ENCODE data around the gene AMACR.

AMACR gene

DNA sequence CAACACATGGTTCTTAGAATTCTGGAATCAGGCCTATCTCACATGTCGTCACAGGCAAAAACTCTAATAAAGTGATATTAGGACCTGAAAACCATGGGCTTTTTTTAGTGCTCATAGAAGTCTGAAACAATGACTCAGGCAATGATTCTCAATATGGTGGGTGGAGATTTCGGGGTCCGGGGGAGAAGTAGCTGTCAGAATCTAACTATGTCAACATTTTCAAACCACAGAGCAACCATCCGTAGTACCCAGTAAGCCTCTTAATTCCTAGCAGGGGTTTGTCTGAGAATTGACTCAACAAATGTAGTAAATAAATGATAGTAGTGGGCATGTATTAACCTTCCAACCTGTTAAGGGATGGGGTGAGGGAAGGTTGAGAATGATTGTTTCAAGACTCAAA lies 2.6 kb downstream of the AMACR start:
- no peak for DNase-seq

DNA sequence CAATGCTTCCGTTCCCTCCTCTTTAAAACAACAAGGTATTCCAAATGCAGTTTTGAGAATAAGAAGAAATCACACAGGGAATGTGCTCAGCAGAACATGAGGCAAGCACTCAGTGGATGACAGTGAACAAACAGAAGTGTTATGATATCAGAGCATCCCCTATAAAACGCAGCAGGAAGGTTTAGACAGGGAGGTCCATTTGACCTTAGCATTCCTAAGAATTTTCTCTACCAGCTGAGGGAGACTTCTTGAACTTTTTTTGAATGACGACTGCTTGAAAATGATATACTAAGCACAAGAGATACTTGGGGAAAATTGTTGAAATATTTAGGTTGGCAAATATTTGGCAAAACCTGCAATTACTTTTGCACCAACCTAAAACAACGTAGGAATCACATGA lies 3.9 kb downstream of the AMACR start:
- no peak for DNase-seq

DNA sequence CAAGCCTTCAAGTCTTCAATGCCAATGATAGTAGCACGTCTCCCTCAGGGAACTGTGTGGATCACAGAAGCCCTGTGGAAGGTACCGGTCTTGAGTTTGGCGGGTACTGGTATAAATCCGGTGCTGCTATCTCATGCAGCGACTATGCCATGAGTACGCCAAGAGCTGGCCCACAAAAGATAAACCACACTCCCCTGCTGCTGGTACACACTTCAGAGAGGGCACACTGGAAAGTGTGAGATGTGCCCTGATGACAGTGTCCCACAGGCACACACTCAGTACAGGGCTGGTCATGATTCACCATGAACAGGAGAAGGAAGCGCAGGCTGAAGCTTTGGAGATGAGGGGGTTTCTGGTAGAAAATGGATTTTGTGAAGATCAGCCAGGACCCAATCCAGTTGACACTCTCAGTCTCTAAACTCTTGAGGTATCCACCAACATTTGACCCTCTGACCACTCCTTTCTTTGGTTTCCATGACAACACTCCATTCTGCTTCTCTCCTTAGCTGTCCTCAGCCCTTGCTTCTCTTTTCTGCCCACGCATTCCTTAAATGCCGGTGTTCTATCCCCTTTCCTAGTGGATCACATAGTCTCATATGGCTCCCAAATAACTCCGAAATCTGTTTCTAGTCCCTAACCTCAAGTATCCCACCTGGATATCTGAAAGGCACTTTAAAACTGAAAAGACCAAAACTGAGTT lies 5.1 kb downstream of the AMACR start:
- DNase-seq: no peak

DNA sequence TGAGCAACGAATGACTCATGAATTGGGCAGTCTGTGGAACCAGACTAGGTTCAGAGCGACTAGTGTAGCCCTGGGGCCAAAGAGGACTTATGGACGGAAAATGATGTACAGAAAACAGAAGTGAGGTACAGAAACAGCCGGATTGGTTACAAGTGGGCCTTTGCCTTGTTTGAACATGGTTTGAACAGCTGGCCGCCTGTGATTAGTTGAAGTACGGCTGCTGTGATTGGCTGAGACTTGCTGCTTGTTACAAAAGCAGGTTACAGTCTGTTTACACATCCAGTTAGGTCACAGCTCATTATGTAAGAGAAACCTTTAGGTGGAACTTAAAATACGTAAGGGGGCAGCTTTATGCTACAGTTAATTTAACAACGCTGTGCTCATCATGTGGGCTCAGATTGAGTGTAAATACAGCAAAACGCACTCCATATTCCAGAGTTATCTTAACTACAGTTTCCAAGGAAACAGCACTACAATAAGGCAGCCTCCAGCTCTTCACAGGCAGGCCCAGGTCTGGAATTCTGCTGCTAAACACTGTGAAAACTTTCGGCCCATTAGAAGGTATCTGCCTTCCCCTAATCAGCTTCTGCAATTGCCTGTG lies 6.5 kb downstream of the AMACR start:
- no peak for DNase-seq

DNA sequence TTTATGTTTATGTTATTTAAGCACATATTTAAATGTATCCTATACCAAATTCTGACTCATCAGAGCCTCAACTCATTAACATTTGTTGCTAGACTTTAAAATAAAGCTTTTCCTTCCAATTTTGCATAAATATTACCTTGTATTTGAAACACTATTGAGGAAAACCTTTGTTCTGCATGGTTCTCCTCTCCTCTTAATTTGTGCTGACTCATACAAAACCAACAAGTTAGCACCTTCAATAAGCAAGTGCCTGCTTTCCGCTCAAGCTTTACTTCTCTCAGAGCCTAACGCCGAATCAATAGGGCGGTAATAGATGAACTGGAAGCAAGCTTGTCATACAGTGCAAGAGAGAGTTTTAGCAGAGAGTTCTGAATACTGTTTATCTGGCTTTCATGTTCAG lies 7.9 kb downstream of the AMACR start:
- DNase-seq: no peak

DNA sequence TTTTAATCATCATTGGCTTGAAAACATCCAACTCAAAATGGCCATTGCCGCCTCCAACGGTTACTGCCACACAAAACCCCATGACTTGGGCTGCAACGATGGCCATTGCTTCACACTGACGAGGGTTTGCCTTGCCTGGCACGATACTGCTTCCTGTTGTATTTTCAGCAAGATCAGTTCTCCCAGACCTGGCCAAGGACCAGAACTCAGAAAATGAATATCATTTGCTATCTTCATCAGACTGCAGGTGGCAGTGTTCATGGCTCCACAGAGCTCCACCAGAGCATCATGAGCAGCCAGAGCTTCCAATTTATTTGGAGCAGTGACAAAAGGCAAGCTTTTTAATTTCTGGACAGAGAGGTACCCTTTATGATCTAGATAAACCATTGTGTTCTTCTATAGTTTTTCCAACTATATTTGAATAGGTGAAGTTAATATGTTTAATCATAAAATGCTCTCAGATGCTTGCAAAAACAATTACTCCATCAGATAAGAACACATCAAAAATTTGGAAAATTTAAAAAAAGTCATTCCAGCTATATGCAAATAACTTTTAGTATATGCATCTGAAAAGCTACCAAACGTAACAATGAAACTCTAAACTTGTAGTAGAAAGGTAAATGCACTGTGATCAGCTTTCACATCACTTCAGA lies 10.4 kb downstream of the AMACR start:
- DNase-seq: no peak

DNA sequence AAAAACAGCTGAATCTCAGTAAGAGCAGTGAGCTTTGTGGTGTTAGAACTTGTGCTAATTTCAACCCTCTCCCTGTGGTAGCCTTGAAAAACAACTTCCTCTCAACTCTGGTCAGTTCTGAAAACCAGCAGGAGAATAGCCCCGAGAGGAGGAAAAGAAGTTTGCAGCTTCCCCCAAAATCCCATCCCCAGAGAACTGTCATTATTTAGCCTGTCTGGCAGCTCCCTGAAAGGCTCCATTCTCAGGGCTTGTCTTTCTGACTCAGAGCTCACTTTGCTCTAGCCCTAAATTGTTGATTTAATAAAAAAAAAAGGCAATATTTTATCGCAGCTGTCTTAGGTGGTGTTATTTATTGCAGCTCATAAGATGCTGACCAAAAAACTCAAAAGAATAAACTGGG lies 12.0 kb downstream of the AMACR start:
- DNase-seq: no peak

DNA sequence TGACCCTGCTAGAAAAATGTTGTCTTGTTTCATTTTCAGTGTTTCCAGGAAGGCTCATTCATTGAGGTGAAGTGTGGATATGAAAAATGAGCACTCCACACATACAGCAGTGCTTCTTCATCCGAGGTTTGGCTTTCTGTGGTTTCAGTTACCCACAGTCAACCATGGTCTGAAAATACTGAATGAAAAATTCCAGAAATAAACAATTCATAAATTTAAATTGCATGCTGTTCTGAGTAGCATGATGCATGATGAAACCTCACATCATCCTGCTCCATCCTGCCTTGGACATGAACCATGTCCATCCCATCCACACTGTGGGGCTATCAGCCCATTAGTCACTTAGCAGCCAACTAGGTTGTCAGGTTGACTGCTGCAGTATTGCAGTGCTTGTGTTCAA lies 13.0 kb downstream of the AMACR start:
- DNase-seq: no peak

DNA sequence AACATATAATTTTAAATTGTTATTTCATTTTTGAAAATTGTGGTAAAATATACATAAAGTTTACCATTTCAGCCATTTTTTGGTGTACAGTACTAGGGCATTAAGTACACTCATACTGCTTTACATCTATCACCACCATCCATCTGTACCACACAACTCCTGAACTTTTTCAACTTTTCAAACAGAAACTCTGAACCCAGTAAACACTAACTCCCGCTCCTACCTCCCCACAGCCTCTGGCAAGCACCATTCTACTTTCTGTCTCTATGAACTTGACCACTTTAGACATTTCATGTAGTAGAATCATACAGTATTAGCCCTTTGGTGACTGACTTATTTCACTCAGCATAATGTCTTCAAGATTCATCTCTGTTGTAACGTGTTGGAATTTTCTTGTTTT lies 15.0 kb downstream of the AMACR start:
- DNase-seq: no peak

DNA sequence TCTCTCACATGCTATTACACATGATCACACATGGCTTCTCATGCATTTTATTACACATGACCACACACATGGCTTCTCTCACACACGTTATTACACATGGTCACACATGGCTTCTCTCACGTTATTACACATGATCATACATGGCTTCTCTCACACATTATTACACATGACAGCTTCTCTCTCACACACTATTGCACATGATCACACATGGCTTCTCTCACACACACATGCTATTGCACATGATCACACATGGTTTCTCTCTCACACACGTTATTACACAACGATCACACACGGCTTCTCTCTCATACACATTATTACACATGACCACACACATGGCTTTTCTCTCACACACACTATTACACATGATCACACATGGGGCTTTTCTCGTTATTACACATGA lies 22.4 kb downstream of the AMACR start:
- no peak for DNase-seq

DNA sequence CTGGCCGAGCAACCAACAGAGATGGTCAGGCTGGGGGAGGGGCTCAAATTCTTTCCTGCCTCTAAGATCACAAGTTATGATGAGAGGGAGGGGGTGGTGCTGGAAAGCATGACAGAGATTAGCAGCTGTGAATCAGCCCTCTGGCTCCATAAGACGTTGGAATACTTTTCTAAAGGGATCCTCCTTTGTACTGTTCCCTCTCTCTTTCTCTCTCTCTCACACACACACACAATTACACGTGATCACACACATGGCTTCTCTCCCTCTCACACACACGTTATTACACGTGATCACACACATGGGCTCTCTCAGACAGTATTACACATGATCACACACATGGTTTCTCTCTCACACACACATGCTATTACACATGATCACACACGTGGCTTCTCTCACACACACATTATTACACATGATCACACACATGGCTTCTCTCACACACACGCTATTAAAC lies 23.2 kb downstream of the AMACR start, which contains the start of gene SLC45A2:
Gene SLC45A2, minus strand, starts transcription at position 23 of the 454 bp plus-strand sequence. CDS start 110 bp downstream, outside the sequence.
- DNase-seq: no peak

DNA sequence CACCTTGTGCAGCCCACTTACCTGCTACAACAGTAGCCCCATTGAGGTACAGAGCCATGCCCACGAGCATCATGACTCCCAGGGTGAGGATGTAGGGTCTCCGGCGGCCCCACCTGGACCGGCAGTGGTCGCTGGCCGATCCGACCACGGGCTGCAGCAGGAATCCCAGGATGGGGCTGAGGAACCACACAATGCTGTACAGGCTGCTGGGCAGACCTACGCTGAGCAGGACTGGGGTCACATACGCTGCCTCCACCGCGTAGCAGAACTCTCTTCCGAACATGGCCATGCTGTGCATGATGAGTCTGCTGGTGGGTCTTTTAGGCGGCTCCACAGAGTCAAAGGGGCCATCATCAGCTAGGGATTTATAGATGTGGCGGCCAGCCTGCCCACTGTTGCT lies 23.7 kb downstream of the AMACR start:
- DNase-seq: no peak

DNA sequence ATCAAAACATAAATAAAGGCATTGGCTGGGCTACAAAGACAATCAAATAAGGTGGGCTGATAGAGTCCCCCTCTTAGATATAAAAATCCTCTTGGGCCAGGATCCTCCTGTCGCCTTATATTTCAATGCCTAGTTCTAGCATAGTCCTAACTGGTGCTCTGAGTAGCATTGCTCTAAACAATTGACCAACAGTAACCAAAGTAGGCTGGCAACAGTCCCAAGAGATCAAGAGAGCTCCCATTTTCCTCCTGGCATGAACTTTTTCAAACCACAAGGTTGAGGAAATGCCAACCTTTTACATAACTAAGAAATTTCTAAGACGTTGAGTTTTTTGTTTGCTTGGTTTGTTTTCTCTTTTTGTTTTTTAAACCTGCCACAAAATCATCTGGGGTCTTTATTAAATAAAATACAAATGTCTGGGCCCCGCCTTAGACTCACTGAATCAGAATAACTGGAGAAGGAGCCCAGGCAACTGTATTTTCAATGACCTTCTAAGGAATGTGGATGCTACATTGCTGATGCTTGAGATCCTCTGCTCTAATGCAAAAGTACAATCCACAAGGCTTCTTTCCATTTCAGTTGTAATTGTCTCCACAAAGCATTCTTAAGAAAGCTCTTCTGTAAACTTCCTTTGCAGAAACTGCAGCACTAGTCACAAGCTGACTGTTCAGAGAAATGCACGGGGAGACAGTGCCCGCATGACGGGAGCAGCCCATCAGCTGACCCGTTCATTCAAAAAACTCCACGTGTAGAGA lies 26.3 kb downstream of the AMACR start:
- no peak for DNase-seq

DNA sequence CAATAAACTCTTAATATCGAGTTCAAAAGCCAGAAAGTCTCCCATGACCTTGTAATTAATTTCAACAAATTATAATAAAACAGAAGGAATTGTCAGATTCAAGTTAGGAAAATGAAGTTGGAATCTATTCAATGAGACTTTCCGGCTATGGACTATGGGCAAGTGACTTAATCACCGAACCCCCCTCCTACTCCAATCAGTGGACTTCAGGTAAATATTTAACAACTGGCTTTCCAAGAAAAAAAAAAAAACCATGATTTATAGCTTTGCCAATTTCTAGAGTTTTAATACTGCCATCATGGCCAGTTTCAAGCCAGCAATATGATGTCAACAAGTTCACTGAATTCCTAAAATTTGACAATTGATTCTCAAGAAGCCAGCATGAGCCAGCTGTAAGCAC lies 27.8 kb downstream of the AMACR start:
- no peak for DNase-seq

DNA sequence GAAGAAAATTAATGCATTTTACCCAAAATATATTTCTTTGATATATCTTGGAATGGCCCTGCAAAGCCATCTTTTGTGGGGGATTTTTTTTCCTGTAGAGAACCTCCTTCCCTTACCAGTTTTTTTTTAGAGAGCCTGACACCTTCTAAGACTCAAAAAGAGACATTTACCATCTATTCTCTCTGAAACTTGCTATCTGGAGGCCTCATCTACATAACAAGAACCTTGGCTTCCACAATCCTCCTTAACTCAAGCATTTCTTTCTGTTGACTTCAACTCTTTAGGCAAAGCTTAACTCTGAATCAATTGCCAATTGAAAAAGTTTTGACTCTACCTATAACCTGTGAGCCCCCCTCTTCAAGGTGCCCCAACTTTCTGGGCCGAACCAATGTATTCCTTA lies 29.5 kb downstream of the AMACR start:
- no peak for DNase-seq

DNA sequence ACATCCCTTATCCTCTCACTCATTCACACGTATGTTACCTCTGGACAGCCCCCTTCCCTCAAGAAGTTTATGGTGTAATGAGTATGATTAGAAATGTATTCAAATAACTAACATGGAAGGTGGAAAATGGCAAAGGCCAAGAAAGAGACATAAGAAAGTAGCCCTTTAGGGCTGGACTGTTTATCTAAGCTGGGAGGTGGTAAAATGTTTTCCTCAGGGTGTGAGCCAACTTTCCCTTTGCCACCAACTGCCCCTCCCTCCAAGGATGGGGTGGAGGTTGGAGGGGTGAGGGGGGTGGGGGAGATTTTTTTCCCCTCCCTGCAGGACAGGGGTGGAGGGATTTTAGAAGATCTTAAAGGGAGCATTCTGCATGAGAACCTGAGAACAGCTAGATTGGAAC lies 31.5 kb downstream of the AMACR start:
- DNase-seq: no peak

DNA sequence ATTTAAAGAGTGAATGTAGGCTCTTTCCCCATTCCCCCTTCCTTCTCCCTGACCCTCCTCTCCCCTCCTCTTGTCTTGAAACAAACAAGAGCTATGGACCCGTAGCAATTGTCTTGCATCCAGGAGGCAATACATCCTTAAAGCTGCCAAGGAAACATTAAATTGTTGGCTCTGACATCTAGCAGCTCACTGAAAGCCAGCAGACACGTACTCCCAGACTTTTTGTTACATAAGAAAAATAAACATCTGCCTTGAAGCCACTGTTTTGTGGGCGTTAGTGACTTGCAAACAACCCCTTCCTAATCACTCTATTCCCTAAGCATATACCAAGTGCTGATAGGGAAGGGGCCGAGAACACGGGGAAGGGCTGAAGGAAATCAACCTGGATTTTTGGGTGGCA lies 32.0 kb downstream of the AMACR start:
- no peak for DNase-seq

DNA sequence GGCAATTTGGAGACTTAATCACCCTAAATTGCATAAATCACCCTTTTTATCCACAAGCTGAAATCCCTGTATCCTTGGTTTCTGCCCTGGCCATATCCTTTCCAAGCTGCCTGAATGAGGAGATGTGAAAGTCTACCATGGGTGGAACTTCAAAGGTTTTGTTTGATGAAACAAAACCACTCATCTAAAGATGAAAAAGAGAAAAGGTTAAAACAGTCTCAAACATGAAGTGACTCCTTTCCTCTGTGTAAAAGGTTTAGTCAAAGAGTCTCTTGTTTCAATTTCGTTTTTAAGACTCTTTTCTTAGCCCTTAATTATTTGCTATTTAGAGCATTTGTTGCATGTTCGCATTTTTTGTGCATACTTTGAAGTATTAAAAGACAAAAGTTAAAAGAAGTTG lies 34.6 kb downstream of the AMACR start:
- no peak for DNase-seq

DNA sequence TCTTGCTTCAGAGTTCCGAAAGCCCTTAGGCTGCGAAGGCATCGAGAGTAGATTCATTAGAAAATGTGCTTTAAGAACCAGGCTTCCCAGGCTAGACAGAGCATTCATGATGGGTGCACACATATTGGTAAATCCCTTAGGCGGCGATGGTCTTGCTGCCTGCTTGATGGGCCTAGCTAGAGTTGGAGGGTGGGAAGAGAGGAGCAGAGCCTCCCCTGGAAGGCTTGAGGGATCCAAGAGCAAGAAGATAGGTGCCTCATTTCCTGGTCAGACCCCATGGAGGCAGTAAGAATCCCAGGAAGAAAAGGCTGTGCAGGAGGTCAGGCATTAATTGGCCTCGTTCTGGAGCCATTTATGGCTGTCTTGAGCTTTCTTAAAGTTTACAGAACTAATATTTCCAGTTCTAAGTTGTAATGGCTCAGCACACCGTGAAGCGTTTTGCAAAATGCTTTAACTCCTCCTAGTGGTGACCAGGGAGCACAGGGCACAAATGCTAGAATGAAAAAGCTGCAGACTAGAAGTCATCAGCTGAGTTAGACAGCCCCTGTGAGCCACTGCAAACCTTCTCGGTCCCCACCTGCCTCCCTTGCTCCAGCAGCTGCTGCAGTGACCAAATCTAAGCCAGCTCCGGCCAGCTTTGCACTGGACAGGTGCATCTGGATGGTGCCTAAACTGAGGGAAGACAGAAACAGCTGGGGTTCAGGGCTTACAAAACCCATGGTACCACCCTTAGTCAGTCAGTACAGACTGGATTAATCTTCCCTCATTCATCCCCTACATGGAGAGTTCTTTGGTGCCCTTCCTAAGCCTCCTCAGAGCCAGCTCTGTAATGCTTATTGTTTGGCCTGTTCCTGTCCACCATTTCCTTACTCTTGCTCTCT lies 38.0 kb downstream of the AMACR start:
- DNase-seq: no peak

DNA sequence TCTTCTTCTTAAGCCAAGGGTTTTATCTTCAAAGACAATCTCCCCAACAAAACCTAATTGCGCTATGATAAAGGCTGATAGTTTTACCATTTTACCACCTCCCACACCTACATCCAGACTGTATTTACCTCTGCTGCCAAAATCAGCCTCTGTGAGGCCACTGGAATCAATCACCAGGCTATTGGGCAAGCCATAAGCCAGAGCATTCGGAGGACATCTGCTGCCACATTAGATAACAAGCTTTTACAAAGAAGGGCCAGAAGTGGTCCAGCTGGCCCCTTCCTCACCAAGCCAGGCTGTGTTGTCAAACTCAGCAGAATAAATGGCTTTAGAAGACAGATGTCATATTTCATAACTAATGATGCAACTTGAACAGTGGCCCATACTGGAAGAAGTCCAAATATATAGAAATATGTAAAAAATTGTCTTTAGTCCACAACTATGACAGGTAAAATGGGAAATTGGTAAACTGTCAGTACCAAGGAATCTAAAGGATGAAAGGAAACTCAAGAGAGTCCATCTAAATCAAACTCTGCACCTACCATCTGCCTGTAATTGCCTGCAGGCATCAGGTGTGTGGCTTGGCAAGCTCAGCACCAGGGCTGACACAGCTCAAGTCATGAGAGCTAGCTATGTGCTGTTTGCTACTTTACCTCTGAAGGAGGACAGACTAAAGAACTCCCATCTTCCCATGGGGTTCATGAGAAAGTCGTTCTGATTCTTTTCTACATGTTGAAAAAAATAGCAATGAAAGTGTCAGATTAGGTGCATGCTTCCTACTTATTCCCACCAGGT lies 39.4 kb downstream of the AMACR start:
- DNase-seq: no peak

DNA sequence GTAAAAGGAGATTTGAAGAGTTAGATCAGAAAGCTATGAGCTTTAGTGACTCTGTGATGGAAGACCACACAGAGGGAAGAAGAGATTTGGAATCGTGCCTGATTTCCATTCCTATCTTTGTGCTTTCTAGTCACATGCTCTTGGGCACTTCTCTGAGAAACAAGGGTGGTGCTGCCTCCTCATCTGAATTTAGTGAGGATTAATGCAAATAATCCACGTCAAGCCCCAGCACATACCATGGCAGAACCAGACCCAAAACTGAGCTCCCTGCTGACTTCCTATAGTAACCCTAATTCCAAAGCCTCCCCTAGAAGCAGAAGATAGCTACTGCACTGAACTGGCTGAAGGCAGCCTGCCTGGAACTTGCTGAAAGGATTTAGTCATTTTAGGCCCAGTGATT lies 41.0 kb downstream of the AMACR start:
- DNase-seq: no peak
